HCT116 (cell line): ENCODE measurements around the gene ITPRIPL1. TPM values are rescaled to one million over a fixed set of nuclear protein-coding genes. Genes with fewer than 3 reads are reported as not detected.
A peak's percentile ranks its signal among the peaks of the same experiment; 100 is the strongest.

Source experiments
- ATAC-seq: fragments of 200-7000 bp; cut with Tn5 transposase; 2 replicates; pipeline ENCODE4 v1.9.1; 2020; ENCODE audit warnings: mild to moderate bottlenecking, moderate library complexity
- BruUV-seq: library from RNA; stranded (reverse); fragments of 400-500 nt; replicated peaks from 2 replicates; lab custom pipeline; 2021; lab: Mats Ljungman, UMichigan
- CTCF ChIA-PET: fragments of 300-600 bp; sonication (Branson Sonifier 250); formaldehyde crosslinking; loops from one replicate; lab custom pipeline; 2021; ENCODE audit warnings: antibody characterized with exemption; lab: Charles Lee
- POLR2A ChIA-PET: fragments of 300-600, 350-600 bp; sonication (Branson Sonifier 250); formaldehyde crosslinking; loops from one replicate; lab custom pipeline; 2021; ENCODE audit warnings: antibody characterized with exemption; lab: Charles Lee
- RAD21 ChIA-PET, 2 experiments: fragments of 300-600 bp; sonication (Branson Sonifier 250); formaldehyde crosslinking; loops; one replicate each; lab custom pipeline; 2023; ENCODE audit warnings: low total read pairs in 2 of 2; ENCODE audit not compliant: uncharacterized antibody in 2 of 2, unreplicated experiment in 2 of 2, low non-redundant PET in 1 of 2; lab: Charles Lee
- DNase-seq: peaks from one replicate; pipeline ENCODE4 v3.0.0-alpha.2; 2010; ENCODE audit warnings: low read depth, low spot score
- H2AFZ ChIP-seq: fragments of 200-600 bp; shearing (Covaris generic), sonication (generic); 2 replicates; pipeline ENCODE4 v1.6.1; 2017; ENCODE audit warnings: low read depth, mixed run types, mixed read lengths, antibody characterized with exemption, low read length; ENCODE audit not compliant: poor library complexity, severe bottlenecking
- H3K27ac ChIP-seq: 2 replicates; pipeline ENCODE4 v1.5.1; 2012; ENCODE audit warnings: low read depth, low read length
- H3K27me3 ChIP-seq: fragments of 200-600 bp; sonication (generic); 2 replicates; pipeline ENCODE4 v1.6.1; 2016; ENCODE audit warnings: mixed run types, low read length, mixed read lengths; ENCODE audit not compliant: insufficient read depth
- H3K36me3 ChIP-seq, 2 experiments: fragments of 200-500 bp in 1 of 2; fragments of 200-600 bp in 1 of 2; sonication (Bioruptor generic) in 1 of 2; sonication (generic) in 1 of 2; 2 replicates each; pipeline versions ENCODE4 v1.5.1 to v1.6.1; 2014 to 2016; ENCODE audit warnings: low read length in 2 of 2, inconsistent platforms in 1 of 2, mixed read lengths in 1 of 2, mixed run types in 1 of 2; ENCODE audit not compliant: insufficient read depth in 2 of 2, control insufficient read depth in 1 of 2
- H3K4me1 ChIP-seq, 2 experiments: fragments of 200-600 bp in 1 of 2; sonication (generic) in 1 of 2; 2 replicates each; pipeline versions ENCODE4 v1.5.1 to v1.6.1; 2012 to 2017; ENCODE audit warnings: low read length in 2 of 2, inconsistent platforms in 1 of 2, mild to moderate bottlenecking in 1 of 2, mixed read lengths in 1 of 2, mixed run types in 1 of 2, moderate library complexity in 1 of 2; ENCODE audit not compliant: insufficient read depth in 2 of 2, control insufficient read depth in 1 of 2
- H3K4me2 ChIP-seq: fragments of 200-600 bp; sonication (generic); 2 replicates; pipeline ENCODE4 v1.6.1; 2017; ENCODE audit warnings: mixed run types, low read length, mixed read lengths
- H3K4me3 ChIP-seq, 2 experiments: fragments of 200-600 bp in 1 of 2; sonication (generic) in 1 of 2; replicated peaks in 1 of 2; 2 replicates each; pipeline ENCODE4 v1.5.1; 2011 to 2016; ENCODE audit warnings: low read length in 2 of 2, control low read depth in 1 of 2, low read depth in 1 of 2, mild to moderate bottlenecking in 1 of 2, mixed read lengths in 1 of 2, mixed run types in 1 of 2
- H3K79me2 ChIP-seq: fragments of 200-600 bp; sonication (generic); 2 replicates; pipeline ENCODE4 v1.6.1; 2017; ENCODE audit warnings: mild to moderate bottlenecking, mixed run types, low read length, moderate library complexity, mixed read lengths; ENCODE audit not compliant: insufficient read depth
- H3K9ac ChIP-seq: fragments of 200-600 bp; sonication (generic); 2 replicates; pipeline ENCODE4 v1.6.1; 2016; ENCODE audit warnings: low read length, mixed read lengths
- H3K9me2 ChIP-seq: fragments of 200-600 bp; sonication (generic), shearing (Covaris generic); 2 replicates; pipeline ENCODE4 v1.6.1; 2017; ENCODE audit warnings: mixed run types, mild to moderate bottlenecking, moderate library complexity; ENCODE audit not compliant: insufficient read depth
- H3K9me3 ChIP-seq, 2 experiments: fragments of 200-500 bp in 1 of 2; fragments of 200-600 bp in 1 of 2; sonication (Bioruptor generic) in 1 of 2; sonication (generic) in 1 of 2; 2 replicates each; pipeline ENCODE4 v1.6.1; 2014 to 2017; ENCODE audit warnings: low read length in 2 of 2, mixed read lengths in 2 of 2, inconsistent platforms in 1 of 2, low read depth in 1 of 2, mild to moderate bottlenecking in 1 of 2, mixed run types in 1 of 2, moderate library complexity in 1 of 2; ENCODE audit not compliant: control insufficient read depth in 1 of 2, insufficient read depth in 1 of 2
- H4K20me1 ChIP-seq: fragments of 200-600 bp; sonication (generic), shearing (Covaris generic); 2 replicates; pipeline ENCODE4 v1.6.1; 2017; ENCODE audit warnings: mixed run types, mild to moderate bottlenecking, moderate library complexity; ENCODE audit not compliant: insufficient read depth
- EGR1 ChIP-seq: IDR thresholded peaks from 2 replicates; pipeline ENCODE4 v1.6.1; 2012; ENCODE audit warnings: low read depth
- ELF1 ChIP-seq: IDR thresholded peaks from 2 replicates; pipeline ENCODE4 v1.6.1; 2012; ENCODE audit warnings: low read depth, borderline replicate concordance
- FOSL1 ChIP-seq: IDR thresholded peaks from 2 replicates; pipeline ENCODE4 v1.6.1; 2012; ENCODE audit warnings: low read depth
- JUND ChIP-seq: IDR thresholded peaks from 2 replicates; pipeline ENCODE4 v1.6.1; 2012
- POLR2A ChIP-seq: IDR thresholded peaks from 2 replicates; pipeline ENCODE4 v1.7.0; 2011; ENCODE audit warnings: borderline replicate concordance; ENCODE audit not compliant: insufficient read depth, insufficient read length; ENCODE audit errors: extremely low read depth
- POLR2AphosphoS5 ChIP-seq: IDR thresholded peaks from 2 replicates; pipeline ENCODE4 v1.6.1; 2011; ENCODE audit warnings: mild to moderate bottlenecking, low read depth, low read length, moderate library complexity
- SP1 ChIP-seq: IDR thresholded peaks from 2 replicates; pipeline ENCODE4 v1.6.1; 2012; ENCODE audit warnings: low read depth
- SRF ChIP-seq: IDR thresholded peaks from 2 replicates; pipeline ENCODE4 v1.6.1; 2012; ENCODE audit warnings: low read depth
- TCF7L2 ChIP-seq: IDR thresholded peaks from 2 replicates; pipeline ENCODE4 v1.7.0; 2011; ENCODE audit warnings: borderline replicate concordance, inconsistent platforms; ENCODE audit not compliant: insufficient read depth, insufficient read length; ENCODE audit errors: extremely low read depth
- YY1 ChIP-seq: IDR thresholded peaks from 2 replicates; pipeline ENCODE4 v1.6.1; 2011; ENCODE audit warnings: low read length, low read depth, moderate library complexity, mild to moderate bottlenecking; ENCODE audit not compliant: insufficient replicate concordance; ENCODE audit errors: extremely low read depth
- ZNF274 ChIP-seq: fragments of 200-500 bp; sonication (Bioruptor generic); IDR thresholded peaks from 2 replicates; pipeline ENCODE4 v1.6.1; 2014; ENCODE audit warnings: mild to moderate bottlenecking, low read depth, low read length, inconsistent platforms
- intact Hi-C: fragments of 100-400 bp; cut with micrococcal nuclease; formaldehyde crosslinking; loops from 2 replicates; pipeline ENCODE4 v1.10.0; 2022
- total RNA-seq: library from RNA; stranded (reverse); gene quantifications from one replicate; pipeline ENCODE4 v1.2.1, GENCODE V29; 2021; ENCODE audit not compliant: unreplicated experiment
- TF ChIP-seq, protein P1 (sequence below), 3 experiments: fragments of 200-600 bp in 1 of 3; sonication (generic) in 1 of 3; IDR thresholded peaks in 2 of 3; conservative IDR thresholded peaks in 1 of 3; 2 replicates each; pipeline ENCODE4 v1.5.1; 2012 to 2017; ENCODE audit warnings: low read depth in 2 of 3, low read length in 2 of 3, antibody characterized with exemption in 1 of 3, borderline replicate concordance in 1 of 3, control low read depth in 1 of 3, mild to moderate bottlenecking in 1 of 3, mixed read lengths in 1 of 3, mixed run types in 1 of 3, moderate library complexity in 1 of 3; ENCODE audit not compliant: insufficient read depth in 1 of 3

ITPRIPL1 gene
- total RNA-seq, 1 experiment from 2014 or later = 12.4 TPM

DNA sequence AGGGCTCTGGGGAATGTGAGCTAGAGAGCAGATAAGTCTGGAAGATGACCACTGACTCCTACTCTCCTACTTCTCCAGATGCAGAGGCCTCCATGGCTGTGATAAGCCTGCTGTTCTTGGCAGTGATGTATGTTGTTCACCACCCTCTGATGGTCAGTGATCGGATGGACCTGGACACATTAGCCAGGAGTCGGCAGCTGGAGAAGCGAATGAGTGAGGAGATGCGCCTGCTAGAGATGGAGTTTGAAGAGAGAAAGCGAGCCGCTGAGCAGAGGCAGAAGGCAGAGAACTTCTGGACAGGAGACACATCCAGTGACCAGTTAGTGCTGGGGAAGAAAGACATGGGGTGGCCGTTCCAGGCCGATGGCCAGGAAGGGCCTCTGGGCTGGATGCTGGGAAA is 1.4 kb downstream of the ITPRIPL1 start:
- no peaks in the 10 kb centered on the region for H3K9me2 ChIP-seq
- no peaks in the 10 kb centered on the region for H3K9me3 ChIP-seq
- RAD21 ChIA-PET = no interaction called here
- CTCF ChIA-PET = interaction anchor here (2.3 kb wide), 1 partner anchor 223 kb away, joined by 7 read pairs; no protein-coding TSS in a partner anchor
- peaks cover 17 to 41% of the 10 kb centered on the region in 2 experiments for H3K4me1 ChIP-seq
- POLR2A ChIA-PET = interaction anchor here (0.7 kb wide), 1 partner anchor 9 kb away, joined by 3 read pairs; the partner anchor contains the start of gene NCAPH
- peak overlapping the region; percentile 93 for H3K4me2 ChIP-seq
- H3K27me3 ChIP-seq = no peaks in the 10 kb centered on the region
- intact Hi-C loops = no loop called here
- peaks cover 3 to 23% of the 10 kb centered on the region in 2 experiments; a peak in 2 of 4 replicates for H3K36me3 ChIP-seq
- no peak for DNase-seq
- H3K9ac ChIP-seq = peak overlapping the region; percentile 76
- peak overlapping the region in 1 of 2 experiments; percentile 72; a peak in 2 of 4 replicates for H3K4me3 ChIP-seq
- H3K79me2 ChIP-seq = peaks cover 23% of the 10 kb centered on the region; the same call in 1 of the 2 replicates
- H3K27ac ChIP-seq = no peak overlapping the region
- TF ChIP-seq ELF1 (no peak), ZNF274 (no peak), POLR2AphosphoS5 (no peak), FOSL1 (no peak), TCF7L2 (no peak), YY1 (no peak), JUND (no peak), SRF (no peak), EGR1 (no peak), POLR2A (no peak), SP1 (no peak)
- TF ChIP-seq, protein P1, sequence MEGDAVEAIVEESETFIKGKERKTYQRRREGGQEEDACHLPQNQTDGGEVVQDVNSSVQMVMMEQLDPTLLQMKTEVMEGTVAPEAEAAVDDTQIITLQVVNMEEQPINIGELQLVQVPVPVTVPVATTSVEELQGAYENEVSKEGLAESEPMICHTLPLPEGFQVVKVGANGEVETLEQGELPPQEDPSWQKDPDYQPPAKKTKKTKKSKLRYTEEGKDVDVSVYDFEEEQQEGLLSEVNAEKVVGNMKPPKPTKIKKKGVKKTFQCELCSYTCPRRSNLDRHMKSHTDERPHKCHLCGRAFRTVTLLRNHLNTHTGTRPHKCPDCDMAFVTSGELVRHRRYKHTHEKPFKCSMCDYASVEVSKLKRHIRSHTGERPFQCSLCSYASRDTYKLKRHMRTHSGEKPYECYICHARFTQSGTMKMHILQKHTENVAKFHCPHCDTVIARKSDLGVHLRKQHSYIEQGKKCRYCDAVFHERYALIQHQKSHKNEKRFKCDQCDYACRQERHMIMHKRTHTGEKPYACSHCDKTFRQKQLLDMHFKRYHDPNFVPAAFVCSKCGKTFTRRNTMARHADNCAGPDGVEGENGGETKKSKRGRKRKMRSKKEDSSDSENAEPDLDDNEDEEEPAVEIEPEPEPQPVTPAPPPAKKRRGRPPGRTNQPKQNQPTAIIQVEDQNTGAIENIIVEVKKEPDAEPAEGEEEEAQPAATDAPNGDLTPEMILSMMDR (IDR thresholded peaks at IDR 0.05 in 2 of 3, conservative IDR thresholded peaks at IDR 0.05 in 1 of 3; ENCODE audit: borderline replicate concordance in 1 of 3, insufficient read depth in 1 of 3, low read depth in 2 of 3, low read length in 2 of 3) = no peak
- no peaks in the 10 kb centered on the region for H4K20me1 ChIP-seq
- ATAC-seq = no peak
- BruUV-seq = no TSS peak
- no peak overlapping the region for H2AFZ ChIP-seq
